Measurements from ENCODE around the gene HINT3. TPM values are rescaled to one million over a fixed set of nuclear protein-coding genes. Genes with fewer than 3 reads are reported as not detected.

Gene HINT3
- total RNA-seq, 4 donors from 2014 or later: 12.5 to 27.0 (median 16.6) TPM

- H3K27ac ChIP-seq: no peak overlapping the region
- H3K9me3 ChIP-seq: no peaks in the 10 kb centered on the region
- no peak for DNase-seq (ENCODE audit: low spot score in 2 of 2)
- no peaks in the 10 kb centered on the region for H3K36me3 ChIP-seq
- TF ChIP-seq POLR2AphosphoS5 (IDR thresholded peaks at IDR 0.05) (no peak), POLR2A (IDR thresholded peaks at IDR 0.05) (no peak), CTCF (IDR thresholded peaks at IDR 0.05) (no peak), EP300 (IDR thresholded peaks at IDR 0.05) (no peak)
- H3K4me3 ChIP-seq: no peak overlapping the region
- no peaks in the 10 kb centered on the region for H3K27me3 ChIP-seq
- H3K4me1 ChIP-seq: peaks cover 71% of the 10 kb centered on the region
- WGBS: 53% methylated on average over 10 of the region's 10 CpGs
Observed at GRCh38 chr6:125942672-125943527, 13.7 kb upstream of the HINT3 start.

- Histone ChIP-seq H3K27me3 (no peaks in the 10 kb centered on the region), H3K36me3 (no peaks in the 10 kb centered on the region), H3K4me3 (no peak overlapping the region), H3K4me1 (peaks cover 74% of the 10 kb centered on the region), H3K9me3 (no peaks in the 10 kb centered on the region), H3K27ac (peak overlapping the region; percentile 20)
- no peak for TF ChIP-seq POLR2AphosphoS5 (IDR thresholded peaks at IDR 0.05)
- no peak for TF ChIP-seq POLR2A (IDR thresholded peaks at IDR 0.05)
- TF ChIP-seq EP300 (IDR thresholded peaks at IDR 0.05): no peak
- TF ChIP-seq CTCF (IDR thresholded peaks at IDR 0.05): no peak
- no peak for DNase-seq (ENCODE audit: low spot score in 2 of 2)
- 55% methylated on average over 4 of the region's 4 CpGs for WGBS
Observed at GRCh38 chr6:125943528-125944433, 12.8 kb upstream of the HINT3 start.

- H3K4me3 ChIP-seq: no peak overlapping the region
- peak in 1 of 2 donors; percentile 72 for DNase-seq (ENCODE audit: low spot score in 2 of 2)
- no peaks in the 10 kb centered on the region for H3K27me3 ChIP-seq
- 14% methylated on average over 5 of the region's 5 CpGs for WGBS
- peak overlapping the region; percentile 20 for H3K27ac ChIP-seq
- H3K36me3 ChIP-seq: no peaks in the 10 kb centered on the region
- TF ChIP-seq POLR2AphosphoS5 (IDR thresholded peaks at IDR 0.05) (peak in 1 of 3 donors; percentile 13), CTCF (IDR thresholded peaks at IDR 0.05) (no peak), POLR2A (IDR thresholded peaks at IDR 0.05) (no peak), EP300 (IDR thresholded peaks at IDR 0.05) (no peak)
- H3K9me3 ChIP-seq: no peaks in the 10 kb centered on the region
- H3K4me1 ChIP-seq: peaks cover 74% of the 10 kb centered on the region
Observed at GRCh38 chr6:125944434-125944816, 12.1 kb upstream of the HINT3 start.

GRCh38 chr6:125944896-125945295 lies 11.7 kb upstream of the HINT3 start:
- peaks cover 74% of the 10 kb centered on the region for H3K4me1 ChIP-seq
- DNase-seq (ENCODE audit: low spot score in 2 of 2): no peak
- TF ChIP-seq EP300 (IDR thresholded peaks at IDR 0.05): no peak
- TF ChIP-seq POLR2AphosphoS5 (IDR thresholded peaks at IDR 0.05): no peak
- no peak for TF ChIP-seq POLR2A (IDR thresholded peaks at IDR 0.05)
- no peak for TF ChIP-seq CTCF (IDR thresholded peaks at IDR 0.05)
- H3K36me3 ChIP-seq: no peaks in the 10 kb centered on the region
- no peak overlapping the region for H3K4me3 ChIP-seq
- H3K27me3 ChIP-seq: no peaks in the 10 kb centered on the region
- 60% methylated on average over 1 of the region's 1 CpG for WGBS
- H3K27ac ChIP-seq: peak overlapping the region; percentile 20
- H3K9me3 ChIP-seq: no peaks in the 10 kb centered on the region

All from suprapubic skin (tissue), 4 donors.